Esophagus muscularis mucosa (tissue), 4 donors: Measurements from ENCODE around the gene SULT1A2. TPM values are rescaled to one million over a fixed set of nuclear protein-coding genes. Genes with fewer than 3 reads are reported as not detected.

Experiments
- DNase-seq: peaks from one replicate; pipeline ENCODE4 v3.0.0-alpha.2; 2017; ENCODE audit errors: extremely low spot score
- H3K27ac ChIP-seq, 4 donors: fragments of 200-600 bp; sonication (generic); replicated peaks in 1 of 4; 1 replicate in 3 of 4; 2 replicates in 1 of 4; pipeline ENCODE4 v1.5.1; 2016 to 2019; ENCODE audit warnings: mild to moderate bottlenecking in 1 of 4
- H3K27me3 ChIP-seq, 4 donors: fragments of 200-600 bp; sonication (generic); one replicate each; pipeline versions ENCODE4 v1.5.1 to v1.6.0; 2016 to 2019
- H3K36me3 ChIP-seq, 4 donors: fragments of 200-600 bp; sonication (generic); one replicate each; pipeline ENCODE4 v1.5.1; 2016 to 2019
- H3K4me1 ChIP-seq, 4 donors: fragments of 200-600 bp; sonication (generic); one replicate each; pipeline ENCODE4 v1.5.1; 2016 to 2019
- H3K4me3 ChIP-seq, 4 donors: fragments of 200-600 bp; sonication (generic); 1 replicate in 2 of 4; 2 replicates in 2 of 4; pipeline ENCODE4 v1.5.1; 2016 to 2019; ENCODE audit warnings: mild to moderate bottlenecking in 4 of 4, moderate library complexity in 1 of 4
- H3K9me3 ChIP-seq, 4 donors: fragments of 200-600 bp; sonication (generic); 1 replicate in 3 of 4; 2 replicates in 1 of 4; pipeline ENCODE4 v1.5.1; 2016 to 2019
- CTCF ChIP-seq, 3 experiments: fragments of 200-600 bp in 2 of 3; fragments of 450-650 bp in 1 of 3; sonication (generic) in 2 of 3; IDR thresholded peaks; one replicate each; pipeline ENCODE4 v1.5.1; 2017 to 2019; ENCODE audit warnings: antibody characterized with exemption in 3 of 3, mild to moderate bottlenecking in 2 of 3, moderate library complexity in 1 of 3
- EP300 ChIP-seq: sonication (generic); formaldehyde crosslinking; IDR thresholded peaks from one replicate; pipeline ENCODE4 v1.6.1; 2017; ENCODE audit warnings: antibody characterized with exemption
- POLR2A ChIP-seq: fragments of 450-650 bp; IDR thresholded peaks from one replicate; pipeline ENCODE4 v1.6.1; 2017; ENCODE audit warnings: antibody characterized with exemption, moderate library complexity, mild to moderate bottlenecking, low read depth
- POLR2AphosphoS5 ChIP-seq, 2 donors: sonication (generic); formaldehyde crosslinking; IDR thresholded peaks; one replicate each; pipeline ENCODE4 v1.6.1; 2017; ENCODE audit warnings: antibody characterized with exemption in 2 of 2
- WGBS: methylation state at CpG from one replicate; pipeline ENCODE4 v1.1.5; 2018; 5-methylcytosine and 5-hydroxymethylcytosine counted together
- intact Hi-C: fragments of 100-400 bp; cut with DNase I; formaldehyde crosslinking; loops from one replicate; pipeline ENCODE4 v1.15.1; 2023
- total RNA-seq, 4 donors: library from RNA; depleted of rRNA; stranded (reverse); fragments of >200 nt; gene quantifications; one replicate each; pipeline versions ENCODE4 v1.1.0 to v1.2.1, GENCODE V29; 2016

The SULT1A2 gene
- total RNA-seq, 4 donors from 2014 or later, result 0.97 to 1.8 (median 1.3) TPM; not detected in 1

- no peak for TF ChIP-seq CTCF (IDR thresholded peaks at IDR 0.05)
- Histone ChIP-seq H3K27ac (no peak overlapping the region), H3K9me3 (peaks cover 0 to 3% (median under 1%) of the 10 kb centered on the region in 4 donors), H3K4me3 (no peak overlapping the region), H3K36me3 (peaks cover 6 to 26% (median 22%) of the 10 kb centered on the region in 4 donors), H3K4me1 (peaks cover 0 to 8% (median 4%) of the 10 kb centered on the region in 4 donors), H3K27me3 (no peaks in the 10 kb centered on the region)
- WGBS, result 98% methylated on average over 4 of the region's 4 CpGs
- no peak for DNase-seq
- intact Hi-C loops, result no loop called here
Measured at GRCh38 chr16:28562199-28562598, 34.7 kb downstream of the SULT1A2 start.

GRCh38 chr16:28561557-28562187, 35.2 kb downstream of the SULT1A2 start:
- no peak for TF ChIP-seq POLR2A
- no peak for TF ChIP-seq EP300
- TF ChIP-seq CTCF (IDR thresholded peaks at IDR 0.05), result no peak
- TF ChIP-seq POLR2AphosphoS5 (IDR thresholded peaks at IDR 0.05), result no peak
- intact Hi-C loops, result no loop called here
- Histone ChIP-seq H3K27ac (no peak overlapping the region), H3K4me3 (no peak overlapping the region), H3K4me1 (peaks cover 0 to 11% (median 4%) of the 10 kb centered on the region in 4 donors), H3K9me3 (no peaks in the 10 kb centered on the region), H3K27me3 (no peaks in the 10 kb centered on the region), H3K36me3 (peaks cover 6 to 26% (median 26%) of the 10 kb centered on the region in 4 donors)
- 81% methylated on average over 7 of the region's 7 CpGs for WGBS
- DNase-seq, result no peak

GRCh38 chr16:28558456-28558855, 38.4 kb downstream of the SULT1A2 start:
- Histone ChIP-seq H3K27ac (no peak overlapping the region), H3K9me3 (no peaks in the 10 kb centered on the region), H3K4me3 (no peak overlapping the region), H3K4me1 (peaks cover 12 to 33% (median 16%) of the 10 kb centered on the region in 4 donors), H3K27me3 (no peaks in the 10 kb centered on the region), H3K36me3 (peaks cover 6 to 32% (median 25%) of the 10 kb centered on the region in 4 donors)
- intact Hi-C loops, result no loop called here
- no peak for DNase-seq
- TF ChIP-seq POLR2AphosphoS5 (IDR thresholded peaks at IDR 0.05) (no peak), EP300 (no peak), POLR2A (no peak), CTCF (IDR thresholded peaks at IDR 0.05) (no peak)
- 72% methylated on average over 3 of the region's 3 CpGs for WGBS

- H3K9me3 ChIP-seq, result no peaks in the 10 kb centered on the region
- no peak overlapping the region for H3K27ac ChIP-seq
- peaks cover 14 to 32% (median 22%) of the 10 kb centered on the region in 4 donors for H3K4me1 ChIP-seq
- no peak for DNase-seq
- no peak overlapping the region for H3K4me3 ChIP-seq
- intact Hi-C loops, result no loop called here
- no peaks in the 10 kb centered on the region for H3K27me3 ChIP-seq
- TF ChIP-seq CTCF (IDR thresholded peaks at IDR 0.05) (no peak), POLR2A (no peak), POLR2AphosphoS5 (IDR thresholded peaks at IDR 0.05) (no peak), EP300 (no peak)
- H3K36me3 ChIP-seq, result peaks cover 6 to 32% (median 25%) of the 10 kb centered on the region in 4 donors
- WGBS, result 93% methylated on average over 2 of the region's 2 CpGs
Measured at GRCh38 chr16:28556914-28557320, 39.9 kb downstream of the SULT1A2 start.

GRCh38 chr16:28555561-28555960, 41.3 kb downstream of the SULT1A2 start:
- Histone ChIP-seq H3K27ac (no peak overlapping the region), H3K9me3 (no peaks in the 10 kb centered on the region), H3K4me1 (peaks cover 10 to 30% (median 22%) of the 10 kb centered on the region in 4 donors), H3K27me3 (no peaks in the 10 kb centered on the region), H3K36me3 (peaks cover 6 to 32% (median 25%) of the 10 kb centered on the region in 4 donors), H3K4me3 (no peak overlapping the region)
- WGBS, result 84% methylated on average over 2 of the region's 2 CpGs
- intact Hi-C loops, result loop anchor here (2.0 kb wide), 1 partner anchor 65 kb away; no protein-coding TSS in a partner anchor
- no peak for DNase-seq
- no peak for TF ChIP-seq POLR2AphosphoS5 (IDR thresholded peaks at IDR 0.05)
- no peak for TF ChIP-seq POLR2A
- TF ChIP-seq EP300, result no peak
- no peak for TF ChIP-seq CTCF (IDR thresholded peaks at IDR 0.05)
